SIG-M5 (cell line): ENCODE data around the gene GNAZ.
"Not testable (repeated sequence)": the region's sequence is repeated elsewhere in the genome, so short reads cannot be mapped to it uniquely, and the experiment has no call there.

Source experiments
- DNase-seq: peaks from one replicate; lab custom pipeline; 2025; lab: John Stamatoyannopoulos, UW

Gene GNAZ

GRCh38 chr22:23044570-23044969 is 25.7 kb upstream of the GNAZ start:
- DNase-seq: no peak

- no peak for DNase-seq
Observed at GRCh38 chr22:23045461-23045860, 24.9 kb upstream of the GNAZ start.

- DNase-seq: no peak
Observed at GRCh38 chr22:23047265-23047664, 23.1 kb upstream of the GNAZ start.

GRCh38 chr22:23047742-23048141 is 22.6 kb upstream of the GNAZ start:
- no peak for DNase-seq

DNA sequence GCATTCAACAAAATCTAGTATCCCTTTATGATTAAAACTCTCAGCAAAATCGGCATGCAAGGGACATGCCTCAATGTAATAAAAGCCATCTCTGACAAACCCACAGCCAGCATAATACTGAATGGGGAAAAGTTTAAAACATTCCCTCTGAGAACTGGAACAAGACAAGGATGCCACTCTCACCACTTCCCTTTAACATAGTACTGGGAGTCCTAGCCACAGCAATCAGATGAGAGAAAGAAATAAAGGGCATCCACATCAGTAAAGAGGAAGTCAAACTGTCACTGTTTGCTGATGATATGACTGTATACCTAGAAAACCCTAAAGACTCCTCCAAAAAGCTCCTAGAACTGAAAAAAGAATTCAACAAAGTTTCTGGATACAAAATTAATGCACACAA is 19.8 kb upstream of the GNAZ start:
- DNase-seq: not testable (repeated sequence)

- DNase-seq: no peak
Observed at GRCh38 chr22:23053051-23053707, 17.1 kb upstream of the GNAZ start.

DNA sequence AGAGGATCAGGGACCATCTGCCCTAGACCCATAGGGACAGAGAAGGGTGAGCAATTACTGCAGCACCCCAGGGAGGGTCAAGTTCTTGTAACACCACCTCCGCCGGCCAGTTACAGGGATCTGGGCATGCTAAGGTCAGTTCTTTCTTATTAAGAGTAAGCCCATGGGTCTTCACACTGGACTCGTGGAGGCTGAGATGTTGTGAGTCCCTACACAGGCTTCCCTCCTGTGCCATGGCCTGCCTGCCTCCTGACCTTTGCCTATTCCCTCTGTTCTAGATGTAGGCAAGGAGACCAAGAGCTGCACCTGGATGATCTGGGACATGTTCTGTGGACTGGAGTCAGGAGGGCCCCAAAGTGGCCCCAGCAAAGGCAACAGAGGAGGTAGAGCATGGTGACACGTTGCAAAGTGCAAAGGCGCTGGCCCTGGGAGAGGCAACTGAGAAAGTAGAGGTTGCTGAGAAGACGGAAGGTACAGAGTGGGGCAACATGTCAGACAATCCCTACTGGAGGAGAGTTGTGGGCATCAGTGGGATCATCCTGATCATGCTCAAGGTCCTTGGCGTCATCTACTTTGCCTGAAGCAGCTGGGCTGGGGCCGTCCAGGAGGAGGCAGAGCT is 16.3 kb upstream of the GNAZ start:
- no peak for DNase-seq

- no peak for DNase-seq
Observed at GRCh38 chr22:23054531-23055257, 15.6 kb upstream of the GNAZ start.

- no peak for DNase-seq
Observed at GRCh38 chr22:23055449-23056179, 14.7 kb upstream of the GNAZ start.

DNA sequence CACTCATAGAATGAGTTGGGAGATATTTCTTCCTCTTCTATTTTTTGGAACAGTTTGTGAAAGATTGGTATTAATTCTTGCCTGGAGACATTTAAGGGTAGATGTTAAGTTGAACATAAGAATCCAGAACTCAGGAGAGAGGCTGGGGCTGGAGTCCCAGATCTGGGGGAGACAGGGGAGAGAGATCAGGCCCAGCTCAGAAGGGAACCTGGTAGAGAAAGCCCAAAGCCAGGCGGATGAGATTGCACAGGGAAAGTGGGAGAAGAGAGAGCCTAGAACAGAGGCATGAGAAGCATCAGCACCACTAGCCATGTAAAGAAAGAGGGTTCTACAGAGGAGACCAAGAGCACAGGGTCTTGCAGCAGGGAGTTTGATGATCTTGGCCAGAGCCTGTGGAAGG is 13.0 kb upstream of the GNAZ start:
- no peak for DNase-seq

DNA sequence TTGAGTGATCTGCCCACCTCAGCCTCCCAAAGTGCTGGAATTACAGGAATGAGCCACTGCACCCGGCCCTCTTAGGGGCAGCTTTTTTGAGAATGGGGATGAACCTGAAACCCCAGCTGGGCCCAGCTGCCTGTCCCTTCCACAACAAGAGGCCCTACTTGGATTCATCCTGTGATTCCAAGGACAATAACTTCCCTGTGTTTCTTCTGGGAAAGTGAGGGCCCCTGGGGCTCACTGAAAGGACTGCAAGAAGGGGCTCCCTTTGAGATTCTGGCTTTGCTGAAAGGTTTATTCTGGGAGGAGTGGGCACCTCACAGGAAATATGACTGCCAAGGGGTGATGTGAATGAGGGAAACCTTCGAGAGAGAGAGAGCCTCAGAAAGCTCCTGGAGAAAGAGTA is 12.3 kb upstream of the GNAZ start:
- no peak for DNase-seq

GRCh38 chr22:23058481-23059283 is 11.6 kb upstream of the GNAZ start:
- DNase-seq: no peak

DNA sequence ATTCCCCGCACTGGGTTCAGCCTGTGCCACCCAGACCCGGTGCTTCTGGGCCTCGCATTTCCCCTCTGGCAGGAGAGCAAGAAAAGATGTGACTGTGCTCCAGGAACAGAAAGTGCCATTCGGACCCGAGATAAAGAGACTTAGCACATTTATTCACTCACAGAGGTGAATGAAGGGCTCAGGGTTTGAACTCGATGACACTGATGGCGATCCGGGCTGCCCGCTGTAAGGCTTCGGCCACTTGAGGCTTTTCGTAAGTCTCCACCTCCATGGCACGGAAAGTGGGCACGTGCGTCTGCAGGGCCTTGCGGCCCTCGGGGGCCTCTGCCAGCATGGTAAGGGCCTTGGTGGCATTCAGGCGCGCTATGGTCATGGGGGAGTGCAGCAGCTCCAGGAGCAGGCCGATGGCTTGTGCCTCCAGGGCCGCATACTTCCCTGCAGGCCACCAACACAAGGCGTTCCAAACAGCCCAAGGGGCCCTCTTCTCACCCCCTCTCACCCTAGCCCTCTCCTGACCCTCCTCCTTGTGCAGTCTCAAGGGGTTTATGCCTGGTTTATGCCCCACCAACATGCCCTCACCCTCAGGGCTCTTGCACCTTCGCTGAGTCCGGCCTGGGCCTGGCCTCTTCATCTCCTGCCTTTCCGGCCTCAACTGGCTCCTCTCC is 10.9 kb upstream of the GNAZ start:
- no peak for DNase-seq

DNA sequence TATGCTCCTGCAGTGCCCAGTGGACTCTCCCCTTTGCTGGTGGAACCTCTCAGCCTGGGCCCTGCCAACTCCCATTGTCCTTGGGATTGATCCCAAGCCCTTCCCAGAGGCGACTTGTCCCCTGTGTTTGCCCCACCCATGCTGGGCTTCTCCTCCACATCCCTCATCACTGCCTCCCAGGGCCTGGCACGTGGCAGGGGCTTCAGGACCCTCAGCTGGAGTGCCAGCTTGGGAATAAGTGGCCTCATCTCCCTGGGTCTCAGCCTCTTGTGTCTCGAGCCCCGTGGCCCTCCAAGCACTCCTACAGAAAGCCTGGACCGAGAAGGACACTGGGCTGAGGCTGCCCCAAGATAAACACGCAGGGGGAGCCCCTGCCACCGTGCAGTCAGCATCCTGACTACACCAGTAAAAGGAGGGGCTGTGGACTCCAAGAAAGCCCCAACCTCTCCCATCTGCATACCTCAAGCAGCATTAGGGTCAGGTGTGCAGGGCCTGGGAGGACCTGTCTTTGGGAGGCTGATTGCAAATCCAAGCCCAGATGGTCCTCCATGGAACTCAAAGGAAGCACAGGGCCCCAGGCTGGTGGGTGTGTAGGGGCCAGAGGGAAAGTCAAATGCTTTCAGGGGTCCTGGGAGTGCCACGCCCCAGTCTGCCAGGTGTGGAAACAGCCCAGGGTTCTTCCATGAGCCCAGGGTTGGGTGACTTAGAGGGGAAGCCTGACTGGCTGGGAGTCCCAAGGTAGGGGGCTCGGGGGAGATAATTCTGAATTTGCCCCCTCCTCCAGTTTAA is 9.5 kb upstream of the GNAZ start:
- no peak for DNase-seq

GRCh38 chr22:23061471-23062280 is 8.6 kb upstream of the GNAZ start:
- no peak for DNase-seq

- DNase-seq: no peak
Observed at GRCh38 chr22:23062616-23063538, 7.4 kb upstream of the GNAZ start.

- no peak for DNase-seq
Observed at GRCh38 chr22:23063539-23064380, 6.6 kb upstream of the GNAZ start.
